Non-pigmented ciliary epithelial cell (primary cell): ENCODE data around the gene CYP4B1.

Source experiments
- DNase-seq: peaks from one replicate; pipeline ENCODE4 v3.0.0-alpha.2; 2010; ENCODE audit warnings: low read depth

Gene CYP4B1

DNA sequence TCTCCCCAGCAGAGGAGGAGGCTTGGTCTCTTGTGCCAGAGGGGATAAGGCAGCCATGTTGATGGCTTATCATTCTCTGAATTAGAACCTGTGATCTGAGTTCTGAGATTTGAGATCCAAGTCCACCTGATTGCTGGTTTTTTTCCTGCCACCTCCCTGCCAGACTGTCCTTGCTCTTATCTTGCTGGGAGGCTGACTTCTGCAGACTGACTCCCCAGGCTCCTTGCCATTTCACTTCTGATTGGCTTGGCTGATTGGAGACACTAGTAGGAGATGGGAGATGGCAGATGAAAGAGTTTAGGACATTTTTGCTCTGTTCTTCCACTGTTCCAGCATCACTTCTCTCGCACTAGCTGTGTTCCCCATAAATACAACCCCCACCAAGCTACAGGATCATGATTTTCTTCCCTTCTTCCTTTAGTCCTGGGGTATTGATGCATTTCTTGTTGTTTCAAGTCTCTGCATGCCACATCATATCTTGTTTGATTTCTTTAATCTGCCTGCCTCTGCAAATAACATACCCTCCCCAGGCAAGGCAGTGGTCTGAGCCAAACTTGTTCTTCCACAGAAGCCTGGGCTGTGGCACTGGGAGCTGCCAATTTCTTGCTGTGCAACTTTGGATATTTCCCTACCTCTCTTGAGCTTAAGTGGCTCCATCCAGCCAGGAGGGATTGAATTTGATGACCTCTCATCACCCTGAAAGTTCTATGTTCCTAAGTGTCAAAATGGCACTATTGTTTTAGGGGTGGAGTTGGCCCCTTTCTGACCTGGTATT, 963 bp upstream of the CYP4B1 start:
- DNase-seq, result no peak

DNA sequence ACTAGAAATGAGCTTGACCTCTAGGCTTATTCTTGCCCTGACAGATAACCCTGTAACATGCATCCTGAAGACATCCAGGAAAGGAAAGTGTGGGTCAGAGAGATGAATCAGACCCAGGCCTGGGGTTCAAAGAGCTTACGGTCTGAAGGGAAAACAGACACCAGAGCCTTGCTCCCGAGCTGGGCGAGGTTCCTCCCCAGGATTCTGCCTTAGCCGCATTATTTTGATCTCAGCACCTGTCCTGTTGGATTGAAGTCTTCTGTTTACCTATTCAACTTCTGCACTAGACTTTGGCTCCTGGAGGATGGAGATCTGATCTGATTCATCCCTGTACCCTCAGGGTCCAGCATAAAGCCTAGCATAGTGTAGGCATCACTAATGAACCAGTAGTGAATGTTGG, 1.9 kb downstream of the CYP4B1 start:
- no peak for DNase-seq

DNA sequence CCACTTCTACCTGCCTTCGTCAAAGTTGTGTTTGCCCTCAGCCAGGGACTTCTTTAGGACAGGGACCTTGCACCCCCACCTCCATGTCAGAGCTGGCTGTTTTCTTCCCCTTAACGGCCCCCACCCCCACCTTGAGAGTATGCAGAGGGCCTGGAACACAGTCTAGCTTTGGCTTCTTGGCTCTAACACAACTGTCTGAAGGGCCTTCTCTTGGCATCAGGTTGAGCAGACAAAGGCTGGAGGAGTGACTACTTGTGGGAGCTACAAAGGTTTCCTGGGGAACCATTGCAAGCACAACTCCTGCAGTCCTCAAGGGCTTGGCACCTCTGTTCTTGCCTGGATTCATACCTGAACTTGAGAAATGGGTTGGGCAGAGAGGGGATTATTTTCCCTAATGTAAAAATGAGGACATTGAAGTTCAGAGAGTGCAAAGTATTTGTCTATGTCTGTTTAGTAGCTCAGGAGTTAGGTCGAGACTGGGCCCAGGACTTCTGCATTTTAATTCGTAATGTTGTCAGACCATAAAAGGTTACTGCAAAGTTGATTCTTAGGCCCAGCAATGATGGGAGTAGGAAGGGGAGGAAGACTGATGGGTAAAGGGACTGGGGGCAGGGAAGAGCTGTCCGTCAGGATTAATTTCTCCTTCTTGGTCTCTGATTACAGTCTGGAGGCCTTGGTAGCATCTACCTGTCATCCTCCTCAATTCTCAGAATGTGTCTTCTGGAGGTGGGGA, 2.6 kb downstream of the CYP4B1 start:
- DNase-seq, result no peak

DNA sequence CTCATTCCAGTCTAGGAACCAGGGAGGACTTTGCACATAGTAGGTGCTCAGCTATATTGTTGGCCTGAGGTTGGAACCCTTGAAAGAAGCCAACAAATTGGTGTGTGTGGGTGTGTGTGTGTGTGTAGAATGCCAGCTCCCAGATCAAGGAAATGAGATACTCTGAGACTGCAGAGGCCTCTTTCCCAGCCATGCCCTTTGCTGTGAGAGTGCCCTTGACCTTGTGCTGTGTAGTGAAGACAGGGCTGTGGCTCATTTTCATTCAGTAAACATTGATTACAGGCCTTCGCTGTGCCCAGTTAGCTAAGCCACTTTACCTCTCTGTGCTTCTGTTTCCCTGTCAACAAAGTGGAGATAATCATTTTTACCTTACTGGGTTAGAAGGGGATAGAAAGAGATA, 3.2 kb downstream of the CYP4B1 start:
- DNase-seq, result no peak

DNA sequence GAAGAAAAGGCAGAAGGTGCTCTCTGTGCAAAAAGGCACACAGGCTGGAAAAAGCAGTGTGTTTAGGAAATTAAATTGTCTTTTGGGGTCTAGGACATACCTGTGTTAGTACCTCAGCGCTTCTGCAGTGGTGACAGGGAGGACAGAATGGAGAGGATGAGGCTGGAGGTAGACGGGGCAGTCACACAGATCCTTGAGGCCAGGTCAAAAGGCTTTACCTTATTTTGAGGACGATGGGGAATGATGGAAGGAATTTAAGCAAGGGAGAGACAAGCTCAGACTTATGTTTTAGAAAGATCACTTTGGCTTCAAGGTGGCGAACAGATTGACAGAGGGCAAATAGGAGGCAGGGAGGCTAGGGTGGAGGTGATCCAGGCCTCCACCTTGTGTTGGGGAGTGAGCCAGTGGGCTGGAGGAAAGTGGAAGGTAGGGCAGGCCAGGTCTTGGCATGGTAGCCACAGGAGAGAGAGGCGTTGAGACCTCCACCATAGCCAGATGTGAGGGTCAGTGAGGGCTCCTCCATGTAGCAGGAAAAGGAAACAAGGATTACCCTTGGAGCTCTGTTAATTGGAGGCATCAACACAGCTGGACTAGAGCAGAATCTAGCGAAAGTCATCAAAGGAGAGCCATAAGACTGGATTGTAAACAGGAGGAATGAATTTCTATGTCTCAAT, 4.2 kb downstream of the CYP4B1 start:
- DNase-seq, result no peak

DNA sequence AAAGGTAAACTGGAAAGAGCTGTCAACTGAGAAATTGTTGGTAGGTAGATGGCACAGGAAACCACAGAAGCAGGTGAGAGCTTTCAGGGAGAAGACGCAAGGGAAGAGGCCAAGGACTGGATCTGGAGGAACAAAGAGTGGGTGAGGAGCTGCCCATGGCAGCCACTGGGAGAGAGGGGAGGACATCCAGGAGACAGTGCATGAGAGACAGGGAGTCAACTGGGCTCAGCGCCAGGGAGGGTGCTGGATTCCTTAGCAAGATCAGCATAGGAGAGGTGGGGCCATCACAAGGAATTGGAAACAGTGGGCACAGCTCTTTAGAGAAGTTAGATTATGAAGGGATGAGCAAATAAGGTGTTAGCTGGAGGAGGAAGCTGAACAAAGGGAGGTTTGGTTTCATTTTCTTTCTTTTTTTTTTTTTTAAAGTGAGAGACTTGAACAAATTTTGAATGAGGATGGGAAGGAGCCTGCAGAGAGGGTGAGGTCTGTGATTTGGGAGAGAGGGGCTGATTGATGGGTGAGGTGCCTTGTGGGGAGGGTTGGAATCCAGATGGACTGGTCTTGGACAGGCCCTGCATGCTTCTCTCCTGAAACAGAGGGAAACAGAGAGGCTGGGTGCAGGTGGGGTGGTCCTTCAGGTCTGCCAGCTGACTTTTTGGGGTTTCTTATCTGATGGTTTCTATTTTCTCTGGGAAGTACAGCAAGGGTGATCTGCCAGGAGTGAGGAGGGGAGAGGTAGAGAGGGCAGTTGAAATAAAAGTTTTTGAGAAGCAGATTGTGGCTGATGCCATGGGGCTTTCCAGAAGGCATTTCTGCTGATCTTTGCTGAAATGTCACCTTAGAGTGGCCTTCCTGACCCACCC, 5.4 kb downstream of the CYP4B1 start:
- DNase-seq, result no peak

DNA sequence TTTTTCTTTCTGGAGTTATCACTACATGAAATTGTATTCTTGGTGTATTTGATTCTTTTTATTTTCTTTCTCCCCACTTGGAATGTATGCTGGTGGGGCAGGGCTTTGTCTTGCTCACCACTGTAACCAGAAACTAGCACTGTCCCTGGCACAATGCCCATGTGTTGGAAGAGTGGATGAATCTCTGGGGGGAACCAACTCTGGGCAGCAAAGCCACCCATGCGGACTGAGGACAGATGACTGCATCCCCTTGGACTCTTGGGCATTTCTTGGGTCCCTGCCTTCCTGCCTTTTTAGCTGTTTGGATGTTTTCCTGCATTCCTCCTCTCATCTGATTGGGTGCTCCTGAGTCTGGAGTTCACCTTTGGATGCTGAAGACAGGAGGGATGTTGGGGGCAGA, 6.1 kb downstream of the CYP4B1 start:
- no peak for DNase-seq

DNA sequence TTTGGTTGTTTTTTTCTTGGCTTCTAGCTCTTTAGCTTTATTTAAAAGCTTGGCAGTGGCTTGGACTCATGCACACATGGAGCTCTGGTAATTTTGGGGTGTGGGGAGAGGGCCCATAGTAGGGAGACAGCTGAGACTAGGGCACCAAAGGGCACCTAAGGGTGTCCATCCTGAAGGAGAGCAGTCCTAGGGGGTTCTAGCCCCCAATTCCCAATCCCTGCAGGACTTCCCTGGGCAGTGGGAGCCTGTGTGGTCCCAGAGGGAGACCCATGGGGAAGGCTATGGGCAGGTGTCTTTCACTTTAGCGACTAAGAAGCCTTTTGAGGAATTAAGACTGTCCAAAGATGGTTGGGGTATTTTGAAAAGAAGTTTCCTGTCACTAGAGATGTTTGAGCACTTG, 6.9 kb downstream of the CYP4B1 start:
- DNase-seq, result no peak

DNA sequence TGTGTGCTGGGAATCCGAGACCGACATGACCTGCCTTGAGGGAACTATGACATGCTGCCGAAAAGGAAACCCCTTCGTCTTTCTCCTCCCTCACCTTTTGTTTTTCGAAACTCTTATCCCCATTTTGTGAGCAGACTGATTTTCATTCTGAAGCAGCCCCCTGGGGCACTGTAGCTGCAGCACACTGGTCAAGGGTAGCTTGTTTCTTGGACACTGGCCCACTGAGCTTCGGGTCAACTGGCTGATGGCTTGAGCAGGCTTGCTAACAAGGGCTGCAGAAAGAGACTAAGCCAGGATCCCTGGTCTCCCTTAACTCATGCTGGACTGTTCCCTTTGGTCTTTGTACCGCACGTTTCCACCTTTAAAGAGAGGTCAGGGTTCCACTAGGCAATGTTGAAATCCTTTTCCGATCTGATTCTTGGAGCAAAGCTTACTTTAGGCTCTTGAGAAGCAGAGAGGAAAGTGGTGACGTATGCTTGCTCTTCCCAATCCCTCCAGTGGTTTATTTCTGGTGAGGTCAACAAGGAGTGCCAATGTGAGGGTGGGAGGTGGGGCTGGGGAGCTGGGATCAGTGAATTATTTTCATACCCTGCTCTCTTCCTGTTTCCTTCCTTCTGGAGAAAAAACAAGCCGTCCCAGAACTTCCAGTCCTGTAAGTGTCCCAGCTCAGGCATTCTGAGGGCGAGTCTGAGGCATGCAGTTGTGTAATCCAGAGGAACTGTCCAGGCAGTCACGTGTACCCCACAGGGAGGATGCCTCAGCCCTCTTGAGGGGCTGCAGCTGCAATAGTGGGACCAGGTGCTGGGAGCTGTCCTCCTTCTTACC, 7.6 kb downstream of the CYP4B1 start:
- DNase-seq, result no peak

DNA sequence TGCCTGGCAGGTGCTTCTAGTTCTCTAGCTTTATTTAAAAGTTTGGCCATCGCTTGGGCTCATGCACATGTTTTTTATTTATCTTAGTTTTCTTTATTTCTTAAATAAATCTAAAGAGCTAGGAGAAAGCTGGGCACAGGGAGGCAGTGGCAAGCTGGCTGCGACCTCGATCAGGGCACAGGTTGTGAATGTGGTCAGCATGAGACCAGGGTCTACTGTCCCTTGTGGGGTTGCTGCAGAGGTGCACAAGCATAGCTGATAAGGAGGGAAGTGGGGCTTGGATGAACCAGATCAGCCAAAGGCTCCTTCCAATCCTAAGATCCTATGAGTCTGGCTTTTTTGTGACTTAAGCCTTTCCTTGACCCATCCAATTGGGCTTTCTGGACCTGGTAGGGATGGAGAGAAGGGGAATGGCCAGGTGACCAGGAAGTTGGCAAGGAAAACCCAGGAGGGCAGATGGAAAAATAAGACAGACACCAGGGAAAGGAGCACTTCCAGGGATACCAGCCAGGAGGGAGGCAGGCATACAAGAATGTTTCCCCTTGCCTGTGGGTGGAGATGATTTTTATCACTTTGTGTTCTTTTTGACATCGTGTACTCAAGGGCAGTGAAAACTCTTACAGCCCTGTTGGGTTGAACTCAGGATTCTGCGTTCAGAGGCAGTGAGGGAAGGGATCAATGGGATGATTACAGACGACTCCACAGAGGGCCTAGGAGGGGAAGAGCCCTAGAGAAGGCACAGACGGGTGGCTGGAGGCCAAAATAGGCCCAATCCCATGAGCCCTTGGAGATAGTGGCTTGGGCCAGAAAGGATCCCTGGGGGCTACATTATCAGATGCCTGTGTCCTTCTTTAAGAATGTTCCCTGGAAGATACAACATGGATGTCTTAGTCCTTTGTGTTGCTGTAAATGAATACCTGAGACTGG, 8.5 kb downstream of the CYP4B1 start:
- DNase-seq, result no peak

DNA sequence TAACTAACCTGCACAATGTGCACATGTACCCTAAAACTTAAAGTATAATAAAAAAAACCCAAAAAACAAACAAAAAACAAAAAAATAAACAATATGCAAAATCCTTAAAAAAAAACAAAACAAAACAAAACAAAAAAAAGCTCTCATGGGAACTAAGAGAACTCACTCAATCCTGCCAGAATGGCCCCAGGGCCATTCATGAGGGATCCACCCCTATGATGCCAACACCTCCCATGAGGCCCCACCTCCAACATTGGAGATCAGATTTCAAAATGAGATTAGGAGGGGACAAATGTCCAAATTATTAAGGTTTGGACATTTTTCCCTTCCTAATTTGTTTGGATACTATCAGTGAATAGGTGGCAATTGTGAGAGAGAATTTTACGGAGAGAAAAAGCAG, 10.2 kb downstream of the CYP4B1 start:
- DNase-seq, result no peak

DNA sequence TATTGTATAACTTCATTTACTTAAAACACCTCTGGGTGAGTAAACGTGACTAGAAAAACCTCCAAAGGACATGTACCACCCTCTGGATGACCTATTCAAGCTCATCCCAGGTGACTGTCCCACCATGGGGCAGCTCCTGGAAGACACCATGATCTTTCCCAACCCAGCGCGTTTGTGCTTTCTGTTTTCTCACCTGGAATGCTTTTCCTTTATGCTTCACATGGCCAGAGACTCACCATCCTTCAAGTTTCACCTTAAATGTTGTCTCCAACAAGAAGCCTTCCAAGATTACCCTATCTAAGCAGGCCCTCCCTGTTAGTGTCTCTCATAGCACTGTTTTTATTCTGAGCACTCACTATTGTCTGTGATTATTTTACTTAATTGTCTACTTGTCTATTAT, 11.1 kb downstream of the CYP4B1 start:
- DNase-seq, result no peak

DNA sequence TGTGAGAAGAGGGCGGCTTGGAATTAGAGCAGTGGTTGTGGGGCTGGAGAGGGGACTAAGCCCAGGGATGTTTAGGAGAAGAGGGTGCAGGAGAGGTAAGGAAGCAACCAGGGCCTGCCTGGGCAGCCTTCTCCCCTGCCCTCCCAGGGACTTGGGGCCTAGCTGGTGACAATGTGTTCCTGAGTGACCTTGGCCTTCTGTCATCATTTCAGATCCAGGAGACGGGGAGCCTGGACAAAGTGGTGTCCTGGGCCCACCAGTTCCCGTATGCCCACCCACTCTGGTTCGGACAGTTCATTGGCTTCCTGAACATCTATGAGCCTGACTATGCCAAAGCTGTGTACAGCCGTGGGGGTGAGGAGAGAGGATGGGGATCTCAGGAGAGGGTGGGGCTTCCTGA, 11.8 kb downstream of the CYP4B1 start:
- no peak for DNase-seq

DNA sequence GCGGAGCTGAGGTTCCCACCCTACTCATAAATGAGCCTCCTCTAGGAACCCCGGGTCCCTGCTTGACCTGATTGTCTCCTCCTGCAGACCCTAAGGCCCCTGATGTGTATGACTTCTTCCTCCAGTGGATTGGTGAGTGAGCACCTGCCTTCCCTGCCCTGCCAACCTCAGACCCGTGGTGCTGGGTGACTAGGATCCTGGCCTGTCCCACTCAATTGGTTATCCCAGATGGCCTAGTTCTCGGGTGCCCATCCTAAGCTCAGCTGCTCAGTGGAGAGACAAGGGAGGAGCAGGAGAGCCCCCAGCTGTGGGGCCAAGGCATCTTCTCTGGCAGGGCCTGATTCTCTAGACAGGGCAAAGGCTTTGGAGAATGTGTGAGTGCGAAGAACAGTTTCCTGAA, 12.2 kb downstream of the CYP4B1 start:
- DNase-seq, result no peak

DNA sequence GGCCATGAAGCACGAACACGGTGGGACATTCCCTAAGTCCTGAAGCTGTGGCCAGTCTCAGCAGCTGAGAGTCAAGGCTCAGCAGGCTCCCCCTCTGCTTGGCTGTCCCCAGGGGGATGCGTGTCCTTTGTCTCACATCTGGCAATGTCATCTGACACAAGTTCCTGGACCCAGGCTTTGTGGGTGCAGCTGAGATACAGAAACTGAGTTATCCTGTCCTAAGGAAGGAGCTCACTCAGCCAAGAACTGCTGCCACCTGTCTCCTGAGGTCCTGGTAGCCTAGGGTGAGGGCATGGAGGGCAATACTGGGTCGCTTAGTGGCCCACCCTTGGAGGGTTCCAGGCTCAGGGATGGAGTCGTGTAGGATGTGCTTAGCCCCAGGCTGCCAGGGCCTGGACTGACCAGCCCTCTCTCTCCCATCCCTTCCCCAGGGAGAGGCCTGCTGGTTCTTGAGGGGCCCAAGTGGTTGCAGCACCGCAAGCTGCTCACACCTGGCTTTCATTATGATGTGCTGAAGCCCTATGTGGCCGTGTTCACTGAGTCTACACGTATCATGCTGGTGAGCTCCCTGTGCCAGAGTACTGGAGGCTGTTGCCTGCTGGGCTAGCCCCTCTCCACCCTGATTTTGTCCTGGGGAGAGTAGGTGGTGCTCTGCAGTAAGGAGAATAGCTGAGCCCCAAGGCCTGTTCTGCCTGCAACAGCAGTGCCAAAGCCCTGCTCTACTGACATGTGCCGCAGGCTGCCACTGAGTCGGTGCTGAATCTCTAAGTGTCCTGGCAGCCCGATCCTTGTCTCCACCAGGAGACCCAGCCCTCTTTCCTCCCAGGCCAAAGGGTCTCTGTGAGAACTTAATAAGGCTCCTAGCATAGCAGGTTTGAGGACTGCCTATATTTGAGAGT, 13.5 kb downstream of the CYP4B1 start:
- DNase-seq, result no peak

DNA sequence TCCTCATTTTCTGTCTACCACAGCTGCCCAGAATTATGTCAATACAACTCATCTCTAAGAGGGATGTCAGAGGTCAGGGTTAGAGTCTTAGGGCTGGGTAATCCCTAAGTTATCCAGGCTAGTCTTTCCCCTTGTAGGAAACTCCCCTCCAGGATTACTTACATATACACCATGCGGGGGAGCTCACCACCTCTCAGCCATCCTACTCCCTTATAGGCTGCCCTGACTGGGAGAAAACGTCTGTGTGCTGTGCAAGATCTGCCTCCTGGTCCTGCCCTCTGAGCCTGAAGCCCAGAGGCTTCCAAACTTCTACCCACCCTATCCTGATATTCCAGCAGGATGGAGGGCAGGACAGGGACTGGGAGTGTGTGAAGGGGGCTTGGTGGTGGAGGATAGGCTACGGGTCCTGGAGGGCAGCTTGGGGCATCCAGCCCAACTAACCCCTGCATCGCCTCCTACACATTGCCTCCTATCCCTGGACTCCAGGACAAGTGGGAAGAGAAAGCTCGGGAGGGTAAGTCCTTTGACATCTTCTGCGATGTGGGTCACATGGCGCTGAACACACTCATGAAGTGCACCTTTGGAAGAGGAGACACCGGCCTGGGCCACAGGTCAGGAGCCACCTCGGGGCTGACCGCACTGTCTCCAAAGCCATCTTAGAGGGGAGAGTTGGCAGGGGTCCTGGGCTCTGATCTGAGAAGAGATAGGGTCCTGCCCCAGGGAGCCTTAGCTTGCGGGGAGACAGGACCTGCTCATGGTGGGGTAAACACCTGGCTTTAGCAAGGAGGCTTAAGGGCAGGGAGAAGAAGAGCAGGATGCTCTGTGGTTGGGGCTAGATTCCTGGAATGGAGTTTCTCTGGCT, 14.4 kb downstream of the CYP4B1 start:
- DNase-seq, result no peak

DNA sequence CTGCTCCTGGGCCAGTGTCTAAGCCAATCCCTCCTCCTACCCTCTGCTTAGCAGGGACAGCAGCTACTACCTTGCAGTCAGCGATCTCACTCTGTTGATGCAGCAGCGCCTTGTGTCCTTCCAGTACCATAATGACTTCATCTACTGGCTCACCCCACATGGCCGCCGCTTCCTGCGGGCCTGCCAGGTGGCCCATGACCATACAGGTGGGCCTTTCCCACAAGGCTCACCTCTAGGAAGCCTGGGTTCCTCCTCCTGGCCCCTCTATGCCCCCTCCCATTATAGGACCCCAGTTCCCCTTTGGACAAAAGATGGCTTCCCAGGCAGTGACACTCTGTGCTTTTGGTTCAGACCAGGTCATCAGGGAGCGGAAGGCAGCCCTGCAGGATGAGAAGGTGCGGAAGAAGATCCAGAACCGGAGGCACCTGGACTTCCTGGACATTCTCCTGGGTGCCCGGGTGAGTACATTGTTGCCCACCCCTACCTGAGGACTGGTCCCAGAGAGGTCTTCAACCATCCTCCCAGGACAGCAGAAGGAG, 15.1 kb downstream of the CYP4B1 start:
- no peak for DNase-seq

DNA sequence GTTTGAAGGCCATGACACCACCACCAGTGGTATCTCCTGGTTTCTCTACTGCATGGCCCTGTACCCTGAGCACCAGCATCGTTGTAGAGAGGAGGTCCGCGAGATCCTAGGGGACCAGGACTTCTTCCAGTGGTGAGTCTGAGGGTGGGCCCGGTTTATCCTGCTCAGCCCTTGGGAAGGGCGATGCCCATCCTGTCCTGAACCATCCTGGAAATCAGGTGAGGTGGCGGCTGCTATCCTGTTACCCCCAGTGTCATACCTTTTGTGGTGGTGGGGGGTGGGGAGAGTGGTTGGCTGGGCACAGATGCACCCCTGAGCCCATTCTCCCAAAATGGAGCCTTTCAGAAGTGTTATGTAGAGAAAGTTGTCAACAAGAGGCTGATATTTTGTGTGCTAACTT, 16.3 kb downstream of the CYP4B1 start:
- no peak for DNase-seq
